T-helper 2 cell (primary cell): Measurements from ENCODE around the gene VEPH1.

ENCODE experiments used
- DNase-seq, 5 experiments: peaks; one replicate each; pipeline versions ENCODE4 v3.0.0 to v3.0.0-alpha.2; 2012 to 2022
- total RNA-seq, 2 donors: gene quantifications; one replicate each; lab custom pipeline; 2026; lab: John Stamatoyannopoulos, UW

The VEPH1 gene
- total RNA-seq = 0 reads per million in 2 donors

DNA sequence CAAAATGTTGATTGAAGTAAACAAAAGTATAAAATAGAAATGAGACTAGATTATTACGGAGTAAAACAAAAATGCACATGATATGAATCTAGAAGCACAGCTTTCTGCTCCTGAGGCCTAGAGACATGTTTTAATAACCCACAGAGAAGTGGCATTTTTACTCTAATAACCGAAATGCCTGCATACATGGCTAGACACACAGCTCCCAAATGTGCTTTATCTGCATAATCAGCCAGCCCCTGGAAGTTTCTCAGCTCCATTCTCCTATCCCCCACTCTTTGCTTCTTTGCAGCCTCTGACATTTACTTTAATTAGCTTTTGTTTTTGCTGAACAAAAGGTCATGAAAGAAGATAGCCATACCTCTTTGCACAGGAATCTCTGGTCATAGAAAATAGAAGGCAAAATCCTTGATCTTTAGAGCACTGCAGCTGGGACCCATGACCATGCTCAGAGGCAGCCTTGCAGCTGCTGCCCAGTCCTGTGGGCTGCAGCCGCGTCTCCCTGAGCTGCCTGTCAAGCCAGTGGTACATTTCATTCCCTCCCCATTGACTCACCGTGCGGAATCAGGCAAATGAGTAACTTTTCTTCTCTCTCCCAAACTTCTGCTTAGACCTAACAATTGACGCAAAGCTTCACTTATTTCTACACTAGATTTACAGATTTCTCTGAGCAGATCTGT lies at the start of gene VEPH1:
TSS of gene VEPH1 (minus strand) at position 501 of the 680 bp plus-strand sequence. CDS start 8,067 bp downstream, outside the sequence.
- DNase-seq = no peak

DNA sequence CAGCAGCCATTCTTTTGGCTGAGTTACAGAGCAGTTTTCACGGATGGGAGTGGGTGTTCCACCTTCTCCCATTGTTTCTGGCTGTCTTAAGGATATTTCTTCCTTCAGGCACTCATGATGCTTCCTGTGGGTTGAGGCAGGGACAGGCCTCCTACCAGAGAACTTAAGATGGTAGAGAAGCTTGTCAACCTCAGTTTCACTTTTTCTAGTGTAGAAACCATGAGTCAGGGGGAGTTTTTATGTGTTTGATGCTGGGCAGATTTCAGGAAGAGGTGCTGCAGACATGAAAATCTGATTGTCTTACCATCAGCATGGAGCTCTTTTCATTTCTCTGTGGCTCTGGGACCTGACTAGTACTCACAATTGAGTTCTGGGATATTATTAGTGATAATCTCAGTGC lies 48.7 kb upstream of the VEPH1 start:
- DNase-seq = peak in 1 of 5 experiments; percentile 18

DNA sequence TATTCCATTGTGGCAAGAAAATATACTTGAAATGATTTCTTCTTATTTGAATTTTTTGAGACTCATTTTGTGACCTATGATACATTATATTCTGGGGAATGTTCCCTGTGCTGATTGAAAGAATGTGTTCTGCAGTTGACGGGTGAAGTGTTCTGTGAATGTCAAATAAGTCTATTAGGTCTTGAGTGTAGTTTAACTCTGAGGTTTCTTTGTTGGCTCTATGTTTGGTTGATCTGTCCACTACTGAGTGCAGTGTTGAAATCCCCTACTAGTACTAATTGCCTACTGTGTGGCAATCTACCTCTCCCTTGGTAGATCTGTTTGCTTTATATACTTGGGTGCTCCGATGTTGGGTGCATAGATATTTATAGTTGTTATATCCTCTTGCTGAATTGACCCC lies 46.3 kb upstream of the VEPH1 start:
- no peak for DNase-seq

DNA sequence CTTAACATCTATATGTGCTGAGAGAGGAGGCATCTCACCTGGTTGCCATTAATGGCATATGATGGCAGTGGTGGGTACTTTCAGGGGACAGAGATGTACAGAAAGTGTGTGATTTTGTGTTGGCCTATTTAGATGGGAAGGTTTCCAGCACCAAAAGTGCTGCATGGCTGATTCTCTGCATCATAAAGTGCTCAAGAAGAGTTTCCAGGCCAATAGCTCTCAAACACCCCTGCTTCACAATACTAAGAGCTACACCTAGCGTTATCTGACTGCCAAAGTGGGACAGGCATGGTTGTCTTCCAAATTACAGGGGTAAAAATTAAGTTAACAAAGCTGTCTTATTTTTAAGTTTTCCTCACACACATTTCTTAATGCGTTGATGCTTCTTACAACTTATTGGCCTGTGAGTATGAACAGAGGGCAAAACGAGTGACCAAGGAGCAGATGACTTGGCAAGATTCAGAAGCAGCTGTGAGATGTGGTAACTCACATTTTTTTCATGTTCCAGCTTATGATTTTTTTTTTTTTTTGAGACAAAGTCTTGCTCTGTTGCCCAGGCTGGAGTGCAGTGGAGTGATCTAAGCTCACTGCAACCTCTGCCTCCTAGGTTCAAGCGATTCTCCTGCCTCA lies 41.4 kb upstream of the VEPH1 start:
- no peak for DNase-seq

DNA sequence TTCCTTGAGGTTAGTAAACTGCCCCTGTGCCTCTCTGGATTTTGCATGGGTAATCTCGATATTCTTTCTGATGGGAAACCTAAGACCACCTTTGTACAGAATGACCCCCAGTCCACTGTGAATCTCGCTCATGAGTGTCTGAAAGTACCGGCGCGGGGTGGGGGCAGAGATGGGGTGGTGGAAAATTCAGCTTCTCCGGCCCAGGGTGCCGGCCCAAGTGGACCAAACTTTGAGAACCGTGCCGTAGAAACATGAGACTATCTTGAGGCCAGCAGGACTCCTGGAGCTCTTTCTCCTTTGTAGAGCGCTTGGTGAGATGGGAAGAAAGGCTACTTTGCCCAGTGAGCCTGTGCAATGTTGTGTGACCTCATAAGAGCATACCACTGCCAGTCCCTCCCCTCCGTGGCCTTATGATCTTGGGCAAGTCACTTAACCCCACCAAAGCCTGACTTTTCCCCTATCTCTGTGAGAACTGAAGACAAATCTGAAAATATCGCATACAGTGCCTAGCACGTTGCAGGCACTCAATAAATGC lies 40.4 kb upstream of the VEPH1 start:
- no peak for DNase-seq

DNA sequence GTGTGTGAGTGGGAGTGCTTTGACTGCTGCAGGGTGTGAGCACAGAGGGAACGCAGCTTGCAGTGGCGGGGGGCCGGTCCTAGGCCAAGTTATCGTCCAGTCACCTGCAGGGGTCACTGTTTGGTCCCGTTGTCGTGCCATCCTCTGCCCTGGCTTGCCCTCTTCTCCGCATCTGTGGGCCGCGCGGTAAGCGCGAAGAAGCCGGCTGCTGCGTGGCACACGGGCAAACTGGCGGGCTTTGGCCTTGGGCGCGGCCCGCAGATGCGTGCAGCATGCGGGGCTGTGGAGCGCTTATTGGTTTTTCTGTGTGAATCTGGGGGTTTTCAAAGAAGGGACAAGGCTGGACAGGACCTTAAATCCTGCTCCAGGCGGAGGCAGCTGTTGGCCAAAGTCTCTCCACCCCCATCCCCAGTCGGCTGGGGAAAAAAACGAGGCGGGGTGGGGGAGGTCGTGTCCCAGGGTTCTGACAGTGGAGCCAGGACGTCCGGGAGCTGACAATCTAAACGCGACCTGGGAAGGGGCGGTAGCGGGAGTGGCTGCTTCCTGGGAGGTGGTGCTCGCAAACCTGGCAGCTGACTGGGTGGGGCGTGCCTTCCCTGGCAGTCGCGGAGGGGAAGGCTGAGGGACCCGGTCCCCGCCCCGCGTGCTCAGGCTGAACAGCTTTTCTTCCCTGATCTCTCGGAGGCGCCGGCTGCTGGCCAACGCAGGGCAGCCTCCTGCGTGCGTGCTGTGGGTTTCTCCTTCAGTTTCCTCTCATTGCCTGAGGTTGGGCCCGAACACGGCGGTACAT lies 39.7 kb upstream of the VEPH1 start:
- DNase-seq = peak in 1 of 5 experiments; percentile 6

DNA sequence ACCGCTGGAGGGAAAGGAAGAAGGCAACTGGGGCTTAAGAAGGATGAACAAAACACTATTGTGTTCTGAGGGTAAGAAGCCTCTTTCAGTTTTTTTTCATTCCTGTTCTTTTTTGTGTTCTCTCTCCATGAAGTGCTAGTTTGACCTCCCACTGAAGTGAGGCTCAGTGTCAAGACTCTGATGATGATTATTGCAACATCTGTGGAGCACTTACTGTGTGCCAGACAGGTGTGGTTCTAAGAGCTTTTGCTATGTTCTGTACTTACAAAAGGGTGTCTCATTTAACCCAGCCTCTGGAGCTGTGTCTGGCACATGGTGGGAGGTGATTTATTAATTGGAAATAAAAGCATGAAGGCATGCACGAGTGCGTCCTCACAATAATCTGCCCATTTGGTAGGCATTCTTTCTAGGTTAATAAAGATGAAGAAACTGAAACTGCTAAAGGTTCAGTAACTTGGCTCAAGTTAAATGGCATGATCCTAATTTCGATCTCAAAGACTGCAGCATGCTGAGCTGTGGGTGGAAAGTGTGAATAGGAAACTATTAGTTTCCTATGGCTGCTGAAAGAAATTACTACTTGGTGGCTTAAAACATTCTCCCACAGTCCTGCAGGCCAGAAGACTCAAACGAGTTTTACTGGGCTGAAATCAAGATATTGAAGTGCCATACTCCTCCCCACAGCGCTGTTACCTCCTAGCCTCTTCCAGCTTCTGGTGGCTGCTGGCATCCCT lies 38.5 kb upstream of the VEPH1 start:
- DNase-seq = no peak

DNA sequence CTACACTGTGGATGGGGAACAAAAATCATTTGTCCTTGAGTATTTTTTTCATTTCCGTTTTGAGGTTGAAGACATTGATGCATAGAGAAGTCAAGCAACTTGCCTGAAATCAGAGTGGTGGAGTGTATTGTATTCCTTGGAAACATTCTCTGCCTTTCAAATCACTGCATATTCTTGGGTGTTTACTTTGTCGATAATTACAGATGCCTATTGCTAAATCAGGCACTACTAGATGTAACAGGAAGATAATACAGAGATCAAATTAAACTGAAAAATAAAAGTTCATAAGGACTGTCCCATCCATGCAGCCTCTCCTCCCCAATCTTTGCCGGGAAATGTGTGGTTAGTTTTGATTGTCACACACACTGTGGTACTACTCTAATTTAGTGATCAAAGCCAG lies 37.4 kb upstream of the VEPH1 start:
- DNase-seq = no peak

DNA sequence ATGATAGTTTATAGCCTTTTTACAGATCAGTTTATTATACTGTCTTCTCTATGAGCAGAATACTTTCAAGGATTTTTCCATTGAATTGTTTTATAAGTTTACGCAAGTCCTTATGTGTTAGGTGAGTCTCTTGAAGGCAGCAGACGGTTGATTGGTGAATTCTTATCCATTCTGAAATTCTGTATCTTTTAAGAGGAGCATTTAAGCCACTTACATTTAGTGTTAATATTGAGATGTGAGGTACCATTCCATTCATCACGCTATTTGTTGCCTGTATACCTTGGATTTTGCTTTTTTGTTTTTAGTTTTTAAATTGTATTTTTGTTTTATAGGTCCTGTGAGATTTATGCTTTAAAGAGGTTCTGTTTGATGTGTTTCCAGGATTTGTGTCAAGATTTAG lies 32.5 kb upstream of the VEPH1 start:
- DNase-seq = no peak

DNA sequence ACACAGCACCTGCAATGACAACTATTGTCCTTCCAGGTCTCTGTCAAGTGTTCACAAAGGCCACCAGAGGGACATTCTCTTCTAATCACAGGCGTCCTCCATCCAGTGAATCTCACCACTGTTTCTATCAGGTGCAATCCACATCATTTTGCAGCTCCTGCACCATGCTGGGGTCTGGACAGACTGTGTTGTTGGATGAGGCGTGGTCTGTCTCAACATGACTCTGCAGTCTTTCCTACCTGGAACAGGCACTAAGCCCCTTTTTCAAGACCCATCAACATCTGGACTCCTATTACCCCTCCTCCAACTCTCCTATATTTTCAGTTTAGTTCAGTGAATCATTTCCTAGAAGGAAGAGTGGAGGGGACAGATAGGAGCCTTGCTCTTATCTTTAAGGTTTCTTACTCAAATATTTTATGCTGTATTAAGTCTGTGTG lies 31.5 kb upstream of the VEPH1 start:
- DNase-seq = no peak

DNA sequence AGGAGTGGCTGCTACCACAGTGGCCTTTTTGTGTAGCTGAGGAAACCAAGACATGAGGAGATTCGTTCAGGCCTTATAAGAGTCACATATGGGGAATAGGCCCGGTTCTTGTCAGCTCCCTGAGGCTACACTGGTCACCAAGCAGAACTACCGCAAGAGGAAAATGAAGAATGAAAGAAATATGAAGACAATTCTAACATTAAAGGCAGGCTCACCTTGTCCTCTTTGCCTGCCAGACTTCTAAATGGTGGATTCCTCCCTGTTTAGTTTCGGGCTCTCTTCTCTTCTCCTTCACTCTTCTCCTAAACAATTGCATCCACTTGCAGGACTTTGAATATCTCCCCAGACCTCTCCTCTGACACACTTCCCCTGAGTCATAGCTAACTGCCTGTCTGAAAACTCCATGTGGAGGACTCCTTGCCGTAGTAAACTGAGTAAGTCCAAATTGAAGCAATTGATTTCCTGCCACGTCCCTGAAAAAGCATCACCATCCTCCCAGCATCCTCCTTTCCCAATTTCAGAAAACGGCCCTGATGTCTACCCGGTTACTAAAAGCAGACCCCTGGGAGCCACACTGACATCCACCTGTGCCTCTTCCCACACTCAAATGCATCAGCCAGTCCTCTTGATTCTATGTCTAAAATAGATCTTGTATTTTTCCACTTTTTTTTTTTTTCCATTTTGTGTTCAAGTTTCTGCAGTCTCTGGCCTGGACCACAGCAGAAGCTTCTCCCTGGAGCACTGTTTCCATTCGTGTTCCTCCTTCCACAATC lies 30.3 kb upstream of the VEPH1 start:
- DNase-seq = no peak

DNA sequence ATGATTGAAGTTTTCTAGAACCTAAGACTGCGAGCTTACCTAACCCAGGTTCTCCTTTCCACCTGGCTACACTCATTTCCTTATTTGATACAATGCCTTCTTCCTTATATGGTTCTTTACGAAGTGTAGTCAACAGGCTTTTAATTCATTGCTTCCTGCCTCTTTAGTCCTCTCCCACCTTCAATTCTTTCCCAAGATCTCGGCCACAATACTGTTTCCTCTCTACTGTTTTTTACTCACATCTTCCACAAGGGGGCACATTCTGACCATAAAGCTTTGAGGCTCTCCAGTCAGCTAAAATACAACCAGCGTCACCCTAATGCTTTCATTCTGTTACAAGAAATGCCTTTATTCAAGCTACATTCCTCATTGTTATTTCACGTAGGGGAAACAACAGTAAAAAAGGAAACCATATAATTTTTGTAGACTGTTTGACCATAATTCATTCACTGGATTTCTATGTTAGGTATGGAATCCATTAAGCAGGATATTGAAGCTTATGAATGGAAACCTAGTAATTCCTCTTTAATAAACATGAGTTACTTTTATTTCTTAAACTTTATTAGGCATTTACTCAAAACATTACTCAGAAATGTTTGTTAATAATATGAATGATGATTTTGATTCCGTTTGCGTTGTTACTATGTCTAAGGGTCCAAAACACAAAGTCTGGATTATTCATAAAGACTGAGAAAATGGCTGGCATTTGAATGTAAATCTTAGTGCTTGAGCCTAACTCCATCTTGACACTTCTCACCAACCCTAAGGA lies 29.5 kb upstream of the VEPH1 start:
- DNase-seq = peak in 1 of 5 experiments; percentile 48

DNA sequence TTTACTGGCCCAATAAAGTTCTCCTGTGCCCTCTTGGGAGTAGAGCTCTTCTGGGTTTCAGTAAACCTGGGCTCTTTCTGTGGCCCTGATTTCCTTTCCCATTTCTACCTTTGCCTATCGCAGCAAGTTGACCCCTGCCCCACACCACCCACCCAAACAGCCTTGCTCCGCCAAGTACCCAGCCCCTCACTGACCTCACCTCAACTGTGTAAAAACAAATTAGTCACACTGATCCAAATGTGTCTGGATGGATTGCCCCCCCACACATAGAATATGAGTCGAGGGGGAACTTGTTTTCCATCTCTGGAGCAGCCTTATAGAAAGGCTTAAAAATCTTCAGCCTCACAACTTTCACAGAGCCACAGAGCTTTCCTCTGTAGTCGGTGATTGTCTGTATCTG lies 28.6 kb upstream of the VEPH1 start:
- DNase-seq = no peak

DNA sequence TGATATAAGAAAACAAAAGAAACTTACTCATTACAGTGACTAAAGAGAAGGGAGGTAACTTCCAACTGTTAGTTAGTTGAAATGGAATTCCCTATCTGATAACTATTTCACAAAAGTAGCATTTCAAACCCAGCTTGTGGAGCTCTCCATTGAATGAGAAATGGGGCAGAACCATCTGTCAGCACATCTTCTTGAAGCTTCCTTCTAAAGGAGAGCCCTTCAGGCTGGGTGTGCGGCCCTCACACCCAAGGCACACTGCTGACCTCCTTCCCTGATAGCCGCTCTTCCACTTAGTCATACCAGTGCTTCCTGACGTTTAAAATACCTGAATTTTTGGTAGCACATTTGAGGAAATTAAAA lies 28.1 kb upstream of the VEPH1 start:
- DNase-seq = no peak

DNA sequence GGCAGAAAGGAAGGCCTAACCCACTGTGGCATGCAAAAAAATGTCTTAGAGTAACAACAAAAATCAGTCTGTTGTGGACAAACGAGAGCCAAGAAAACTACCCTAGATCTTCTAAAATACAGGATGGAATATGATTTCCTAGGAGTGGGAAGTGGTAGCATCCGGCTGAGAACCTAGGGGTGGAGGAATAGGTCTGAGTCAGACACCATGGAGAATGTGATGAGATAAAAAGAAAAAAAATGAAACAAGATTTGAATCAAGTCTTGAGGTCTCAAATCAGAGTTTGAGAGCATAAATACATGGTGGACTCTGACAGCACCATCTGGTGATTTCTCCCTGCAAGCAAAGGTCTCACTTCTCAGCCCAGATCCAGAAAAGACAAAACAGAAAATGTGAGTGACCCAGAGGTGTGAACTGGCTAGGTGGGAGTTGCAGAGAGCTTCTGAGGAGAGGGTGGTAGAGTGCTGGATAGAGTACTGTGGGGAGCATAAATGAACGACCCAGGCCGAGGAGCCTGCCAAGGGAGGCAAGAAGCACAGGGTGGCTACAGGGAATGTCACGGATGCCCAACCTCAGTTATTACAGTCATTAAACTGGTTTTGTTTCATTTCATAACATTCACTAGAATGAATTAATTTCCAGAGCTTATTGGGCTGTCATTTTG lies 27.6 kb upstream of the VEPH1 start:
- no peak for DNase-seq

DNA sequence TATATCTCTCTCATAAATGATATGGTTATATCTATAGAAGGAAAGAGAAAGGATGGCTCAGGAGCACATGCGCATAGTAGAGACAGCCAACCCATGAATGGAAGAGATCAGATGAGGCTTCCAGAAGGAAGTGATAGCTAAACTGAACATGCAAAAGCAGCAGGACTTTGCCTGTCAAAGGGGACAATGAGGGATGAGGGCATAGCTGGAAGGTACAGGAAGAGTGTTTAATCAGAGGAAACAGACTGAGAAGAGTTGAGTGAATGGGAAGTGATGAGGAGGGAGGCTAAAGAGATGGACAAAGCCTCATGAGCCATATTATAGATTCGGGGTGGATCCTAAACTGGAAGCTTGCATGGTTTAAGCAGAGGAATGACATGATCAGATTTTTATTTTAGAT lies 26.5 kb upstream of the VEPH1 start:
- no peak for DNase-seq

DNA sequence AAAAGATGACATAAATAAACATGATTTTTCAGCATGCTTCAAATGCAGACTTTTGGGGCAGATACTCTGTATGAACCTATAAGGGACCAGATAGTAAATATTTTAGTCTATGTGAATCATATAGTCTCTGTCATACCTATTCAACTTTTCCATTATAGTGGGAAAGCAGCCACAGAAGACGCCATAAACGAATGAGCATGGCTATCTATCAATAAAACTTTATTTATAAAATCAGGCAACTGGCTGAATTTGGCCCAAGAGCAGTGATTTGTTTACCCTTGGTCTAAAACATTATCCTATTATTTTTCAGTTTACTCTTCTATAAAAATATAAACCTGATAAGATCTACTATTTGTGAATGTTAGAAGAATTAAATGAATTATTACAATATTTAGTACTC lies 25.9 kb upstream of the VEPH1 start:
- no peak for DNase-seq

DNA sequence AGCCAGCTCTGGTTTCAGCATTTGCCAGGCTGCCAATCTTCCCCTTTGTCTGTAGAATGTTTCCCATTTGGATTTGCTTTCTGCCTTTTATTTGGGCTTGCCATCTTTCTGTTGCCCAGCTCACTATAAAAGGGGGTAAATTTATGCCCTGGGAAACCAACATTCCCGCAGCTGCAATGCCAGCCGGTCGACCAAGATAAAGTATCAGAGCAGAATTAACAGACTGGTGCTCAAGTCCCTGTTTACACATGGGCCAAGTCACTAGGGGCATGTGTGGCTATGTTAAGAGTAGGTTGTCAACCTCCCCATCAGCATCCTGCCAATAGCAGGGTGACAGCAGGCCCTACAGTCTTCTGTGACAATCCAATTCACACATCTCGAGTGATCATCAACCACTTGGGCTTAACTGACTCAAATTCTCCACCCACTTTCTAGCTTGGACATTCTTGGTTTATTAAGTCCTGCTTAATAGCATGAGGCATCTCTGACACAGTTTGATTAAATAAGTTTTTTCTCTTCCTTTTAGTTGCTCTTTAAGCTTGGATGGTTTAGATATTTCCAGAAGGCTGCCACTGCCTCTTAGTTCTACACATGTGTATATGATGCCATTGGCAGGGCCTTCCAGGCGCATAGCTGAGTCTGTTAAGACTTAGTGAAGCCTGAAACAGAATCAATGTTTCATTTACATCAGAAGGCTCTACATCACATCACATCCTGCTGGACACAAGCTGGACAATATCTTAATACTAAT lies 24.1 kb upstream of the VEPH1 start:
- DNase-seq = no peak

DNA sequence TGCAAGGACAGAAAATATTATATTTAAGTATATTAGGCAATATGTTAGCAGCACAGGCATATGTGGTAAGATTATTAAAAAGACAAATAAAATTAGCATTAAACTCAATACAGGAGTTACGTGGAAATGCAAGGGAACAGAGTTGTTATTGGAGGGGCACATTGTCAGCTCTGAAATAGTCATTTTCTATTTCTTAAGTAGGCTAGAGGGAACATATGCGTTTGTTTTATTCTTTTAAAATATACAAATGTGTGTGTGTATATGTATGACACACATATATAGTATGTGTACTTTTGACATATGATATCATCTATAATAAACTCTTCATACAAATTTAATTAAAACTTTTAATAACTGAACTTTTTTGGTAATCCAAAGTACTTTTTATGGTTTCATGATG lies 22.8 kb upstream of the VEPH1 start:
- DNase-seq = no peak

DNA sequence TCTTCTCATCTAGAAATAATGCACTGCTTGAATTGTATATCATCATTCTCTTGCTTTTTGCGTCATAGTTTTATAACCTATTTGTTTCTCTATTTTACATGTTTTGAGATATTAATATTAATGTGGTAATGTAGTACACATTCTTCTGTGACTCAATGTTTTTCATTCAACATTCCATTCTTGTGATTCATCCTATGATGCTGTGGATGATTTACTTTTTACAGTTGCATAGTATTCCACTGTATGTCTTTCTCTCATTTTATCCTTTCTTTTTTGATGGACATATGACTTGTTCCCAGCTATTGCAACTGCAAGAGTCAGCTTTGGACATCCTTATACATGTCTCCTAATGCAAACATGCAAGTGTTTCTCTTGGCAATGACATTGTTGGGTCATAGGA lies 20.6 kb upstream of the VEPH1 start:
- DNase-seq = no peak
